ENCODE measurements around the gene INKA1. TPM values are rescaled to one million over a fixed set of nuclear protein-coding genes. Genes with fewer than 3 reads are reported as not detected.

INKA1 gene
- total RNA-seq = 9.4 and 10.0 TPM in 2 replicates

DNA sequence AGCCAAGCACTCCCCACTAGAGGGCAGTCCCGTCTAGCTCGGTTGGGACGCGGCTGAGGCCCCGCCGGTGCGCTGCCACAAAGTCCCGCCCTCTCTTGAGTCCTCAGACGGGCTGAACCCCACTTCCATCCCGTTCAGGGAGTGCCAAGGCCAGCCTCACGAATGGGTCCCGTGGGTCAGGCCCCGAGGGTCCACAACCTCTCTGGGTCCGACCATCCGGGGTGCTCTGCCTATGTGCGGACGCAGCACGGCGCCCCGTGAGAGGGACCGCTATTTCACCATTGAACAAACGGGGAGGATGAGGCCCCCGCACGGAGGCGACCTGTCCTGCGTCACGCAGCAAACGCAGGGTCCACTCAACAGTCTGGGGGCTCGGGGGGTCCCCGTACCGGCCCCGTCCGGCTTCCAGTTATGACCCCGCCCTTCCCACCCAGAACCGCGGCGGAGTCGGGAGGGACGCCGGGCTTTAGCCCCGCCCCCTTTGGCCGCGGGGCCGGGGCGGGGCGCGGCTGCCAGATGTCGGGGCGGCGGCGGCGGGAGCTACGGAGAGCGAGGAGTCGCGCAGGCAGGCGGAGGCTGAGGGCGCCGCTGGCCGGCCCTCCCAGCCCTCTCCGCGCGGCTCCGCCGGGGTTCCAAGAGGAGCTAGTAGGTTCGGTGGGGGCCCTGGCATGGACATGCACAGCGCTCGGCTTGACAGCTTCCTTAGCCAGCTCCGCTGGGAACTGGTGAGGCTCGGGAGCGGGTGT lies at the start of gene INKA1:
Gene INKA1, plus strand, starts transcription at position 543 of the 746 bp plus-strand sequence. Its CDS starts 132 bp downstream, at position 675.
- H3K36me3 Mint-ChIP-seq (ENCODE audit: low read depth) = peaks cover 4% of the 10 kb centered on the region
- POLR2A ChIA-PET = interaction anchor here (0.6 to 7.3 kb wide), 19 partner anchors 14 to 463 kb away, joined by 3 to 138 read pairs (median 5); partner anchors contain the start of genes IP6K1, MON1A, RBM5 and RBM6

DNA sequence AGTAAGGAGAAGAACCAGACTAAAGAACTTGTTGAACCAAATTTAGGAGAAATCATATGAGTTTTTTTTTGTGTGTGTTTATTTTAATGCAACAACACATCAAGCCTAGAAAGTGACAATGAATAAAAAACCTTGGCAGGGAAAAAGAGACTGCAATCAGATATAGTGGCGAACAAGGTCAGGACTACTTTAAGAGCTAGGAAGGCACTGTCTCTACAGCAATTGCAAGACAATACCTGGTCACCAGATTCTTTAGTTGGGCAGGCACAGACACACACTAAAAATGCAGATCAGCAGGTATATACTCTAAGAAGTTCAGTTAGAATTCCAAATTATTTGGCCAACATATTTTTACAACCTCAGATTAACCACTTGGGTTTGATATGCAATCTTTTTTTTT lies 48.5 kb upstream of the INKA1 start:
- TF ChIP-seq, protein P1, sequence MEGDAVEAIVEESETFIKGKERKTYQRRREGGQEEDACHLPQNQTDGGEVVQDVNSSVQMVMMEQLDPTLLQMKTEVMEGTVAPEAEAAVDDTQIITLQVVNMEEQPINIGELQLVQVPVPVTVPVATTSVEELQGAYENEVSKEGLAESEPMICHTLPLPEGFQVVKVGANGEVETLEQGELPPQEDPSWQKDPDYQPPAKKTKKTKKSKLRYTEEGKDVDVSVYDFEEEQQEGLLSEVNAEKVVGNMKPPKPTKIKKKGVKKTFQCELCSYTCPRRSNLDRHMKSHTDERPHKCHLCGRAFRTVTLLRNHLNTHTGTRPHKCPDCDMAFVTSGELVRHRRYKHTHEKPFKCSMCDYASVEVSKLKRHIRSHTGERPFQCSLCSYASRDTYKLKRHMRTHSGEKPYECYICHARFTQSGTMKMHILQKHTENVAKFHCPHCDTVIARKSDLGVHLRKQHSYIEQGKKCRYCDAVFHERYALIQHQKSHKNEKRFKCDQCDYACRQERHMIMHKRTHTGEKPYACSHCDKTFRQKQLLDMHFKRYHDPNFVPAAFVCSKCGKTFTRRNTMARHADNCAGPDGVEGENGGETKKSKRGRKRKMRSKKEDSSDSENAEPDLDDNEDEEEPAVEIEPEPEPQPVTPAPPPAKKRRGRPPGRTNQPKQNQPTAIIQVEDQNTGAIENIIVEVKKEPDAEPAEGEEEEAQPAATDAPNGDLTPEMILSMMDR (IDR thresholded peaks at IDR 0.05) = no peak
- Mint-ChIP-seq H3K27ac (no peak overlapping the region), H3K36me3 (ENCODE audit: low read depth) (peaks cover 33% of the 10 kb centered on the region), H3K4me3 (no peak overlapping the region), H3K4me1 (peaks cover 14% of the 10 kb centered on the region), H3K27me3 (no peaks in the 10 kb centered on the region), H3K9me3 (no peaks in the 10 kb centered on the region)
- ATAC-seq (ENCODE audit: low read depth) = no peak
- ChIA-PET CTCF (no interaction called here), POLR2A (interaction anchor here (0.7 kb wide), 2 partner anchors 192 to 450 kb away, joined by 3 to 5 read pairs; no protein-coding TSS in a partner anchor)
- no peak for DNase-seq
- intact Hi-C loops (cut with micrococcal nuclease) = no loop called here

More for the DNA sequence above, at the start of gene INKA1:
- intact Hi-C loops (cut with micrococcal nuclease) = loop anchor here (1.0 to 10.0 kb wide), 11 partner anchors 14 to 492 kb away; partner anchors contain the start of genes AMIGO3, GNAI2, HYAL3 and IFRD2
- H3K4me1 Mint-ChIP-seq = peaks cover 48% of the 10 kb centered on the region
- H3K27ac Mint-ChIP-seq = peak within 1 kb of the TSS; percentile 92
- DNase-seq = peak; percentile 82
- CTCF ChIA-PET = interaction anchor here (0.9 to 10.9 kb wide), 9 partner anchors 8 to 263 kb away, joined by 3 to 238 read pairs (median 5); partner anchors contain the start of gene UBA7
- peak; percentile 68 for ATAC-seq (ENCODE audit: low read depth)
- H3K4me3 Mint-ChIP-seq = peak within 1 kb of the TSS; percentile 92
- no peaks in the 10 kb centered on the region for H3K9me3 Mint-ChIP-seq
- TF ChIP-seq, protein P1 (IDR thresholded peaks at IDR 0.05) = peak; percentile 45
- H3K27me3 Mint-ChIP-seq = no peaks in the 10 kb centered on the region

DNA sequence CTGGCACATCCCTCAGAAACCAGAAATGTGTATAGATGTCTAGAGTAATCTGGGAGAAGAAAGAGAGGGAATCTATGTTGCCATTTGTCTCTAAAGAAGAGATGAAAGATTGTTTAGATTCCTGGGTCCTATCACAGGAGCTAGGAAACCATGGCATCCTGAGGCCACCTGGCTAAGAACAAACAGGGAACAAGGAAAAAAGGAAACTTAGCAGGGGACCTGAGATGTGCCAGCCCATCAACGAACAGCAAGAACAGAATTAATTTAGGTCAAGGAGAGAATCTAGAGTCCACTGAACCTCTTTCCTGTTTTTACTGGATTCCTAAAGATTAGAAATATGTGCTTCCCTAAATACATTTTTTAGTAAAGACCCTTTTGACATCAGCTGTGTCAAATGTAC lies 47.0 kb upstream of the INKA1 start:
- intact Hi-C loops (cut with micrococcal nuclease) = no loop called here
- Mint-ChIP-seq H3K4me3 (no peak overlapping the region), H3K36me3 (ENCODE audit: low read depth) (peaks cover 38% of the 10 kb centered on the region), H3K27me3 (no peaks in the 10 kb centered on the region), H3K27ac (no peak overlapping the region), H3K4me1 (peaks cover 15% of the 10 kb centered on the region), H3K9me3 (no peaks in the 10 kb centered on the region)
- DNase-seq (no peak), ATAC-seq (ENCODE audit: low read depth) (no peak)
- TF ChIP-seq, protein P1 (IDR thresholded peaks at IDR 0.05) = no peak
- CTCF ChIA-PET = interaction anchor here (1.1 kb wide), 1 partner anchor 83 kb away, joined by 3 read pairs; no protein-coding TSS in a partner anchor
- POLR2A ChIA-PET = no interaction called here

DNA sequence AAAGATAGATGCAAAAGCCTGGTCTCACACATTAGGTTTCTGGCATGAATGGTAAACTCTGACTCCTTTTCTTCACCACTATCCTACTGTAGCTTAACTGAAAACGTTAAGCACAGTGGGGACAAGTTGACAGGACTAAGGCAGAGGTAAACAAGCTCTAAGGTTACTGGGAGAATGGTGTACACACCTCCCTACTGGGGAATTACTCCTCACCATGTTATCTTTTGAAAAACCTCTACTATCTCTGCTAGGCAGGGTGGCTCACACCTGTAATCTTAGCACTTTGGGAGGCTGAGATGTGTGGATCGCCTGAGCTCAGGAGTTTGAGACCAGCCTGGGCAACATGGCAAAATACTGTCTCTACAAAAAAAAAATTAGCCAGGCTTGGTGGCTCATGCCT lies 45.9 kb upstream of the INKA1 start:
- peaks cover 15% of the 10 kb centered on the region for H3K4me1 Mint-ChIP-seq
- ChIA-PET CTCF (interaction anchor here (1.1 kb wide), 1 partner anchor 82 kb away, joined by 3 read pairs; no protein-coding TSS in a partner anchor), POLR2A (no interaction called here)
- intact Hi-C loops (cut with micrococcal nuclease) = no loop called here
- no peak for ATAC-seq (ENCODE audit: low read depth)
- H3K36me3 Mint-ChIP-seq (ENCODE audit: low read depth) = peaks cover 34% of the 10 kb centered on the region
- no peak overlapping the region for H3K4me3 Mint-ChIP-seq
- H3K27me3 Mint-ChIP-seq = no peaks in the 10 kb centered on the region
- no peaks in the 10 kb centered on the region for H3K9me3 Mint-ChIP-seq
- no peak for DNase-seq
- TF ChIP-seq, protein P1 (IDR thresholded peaks at IDR 0.05) = no peak
- no peak overlapping the region for H3K27ac Mint-ChIP-seq

DNA sequence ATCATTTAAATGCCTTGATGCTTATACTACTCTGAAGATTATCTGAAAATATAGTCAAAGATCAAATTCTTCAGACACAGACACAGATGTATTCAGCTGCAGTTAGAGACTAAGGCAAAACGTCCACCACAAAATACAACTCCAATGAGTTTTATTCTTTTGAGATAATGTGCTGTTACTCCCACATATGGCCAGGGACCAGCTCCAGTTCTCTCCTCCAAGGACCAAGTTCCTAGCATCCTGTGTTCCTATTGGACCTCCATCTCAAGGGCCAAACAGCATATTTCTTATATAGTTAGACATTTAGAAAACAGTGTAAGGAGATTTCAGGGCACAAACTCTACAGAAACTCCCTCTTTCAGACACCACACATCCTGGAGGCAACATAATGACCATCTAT lies 43.8 kb upstream of the INKA1 start:
- DNase-seq (no peak), ATAC-seq (ENCODE audit: low read depth) (no peak)
- Mint-ChIP-seq H3K27ac (no peak overlapping the region), H3K9me3 (no peaks in the 10 kb centered on the region), H3K4me1 (peaks cover 11% of the 10 kb centered on the region), H3K4me3 (no peak overlapping the region), H3K36me3 (ENCODE audit: low read depth) (peaks cover 34% of the 10 kb centered on the region), H3K27me3 (no peaks in the 10 kb centered on the region)
- POLR2A ChIA-PET = no interaction called here
- intact Hi-C loops (cut with micrococcal nuclease) = no loop called here
- CTCF ChIA-PET = no interaction called here
- TF ChIP-seq, protein P1 (IDR thresholded peaks at IDR 0.05) = no peak
